ENCODE results near the gene PFKM. TPM values are rescaled to one million over a fixed set of nuclear protein-coding genes. Genes with fewer than 3 reads are reported as not detected.
"Not testable (repeated sequence)": the region's sequence is repeated elsewhere in the genome, so short reads cannot be mapped to it uniquely, and the experiment has no call there.

PFKM gene
- total RNA-seq, 1 donor = 4.3 TPM

DNA sequence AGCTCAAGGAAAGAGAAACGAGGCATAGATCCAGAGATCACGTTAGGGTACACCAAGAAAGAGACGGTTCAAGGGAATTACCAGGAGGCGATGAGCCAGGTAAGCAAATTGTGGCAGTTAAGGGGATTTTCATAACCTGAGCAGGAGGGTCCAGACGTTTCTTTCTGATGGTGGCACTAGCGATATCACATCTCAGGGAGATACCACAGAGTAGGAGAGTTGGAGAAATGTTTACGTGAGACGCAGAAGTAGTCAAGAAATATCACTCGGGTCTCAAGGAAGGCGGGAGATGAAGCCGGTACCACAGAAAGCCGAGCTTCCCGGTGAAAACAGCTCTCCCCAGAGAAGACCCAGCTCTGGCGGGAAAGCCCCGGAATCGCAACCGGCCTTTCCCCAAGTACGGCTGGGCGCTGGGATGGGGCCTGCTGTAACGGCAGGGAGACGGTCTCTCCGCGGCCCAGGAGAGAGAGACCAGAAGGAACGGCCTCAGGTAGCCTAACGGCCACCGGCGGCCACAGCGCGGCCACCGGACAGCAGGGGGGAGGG, 13.8 kb upstream of the PFKM start:
- H3K4me1 ChIP-seq (ENCODE audit: insufficient read depth, low read length) = peaks cover 21% of the 10 kb centered on the region
- H3K27me3 ChIP-seq (ENCODE audit: insufficient read depth, low read length) = no peaks in the 10 kb centered on the region
- no peaks in the 10 kb centered on the region for H3K9me3 ChIP-seq (ENCODE audit: low read depth, low read length)
- peak overlapping the region; percentile 81 for H3K4me3 ChIP-seq (ENCODE audit: low read length)

DNA sequence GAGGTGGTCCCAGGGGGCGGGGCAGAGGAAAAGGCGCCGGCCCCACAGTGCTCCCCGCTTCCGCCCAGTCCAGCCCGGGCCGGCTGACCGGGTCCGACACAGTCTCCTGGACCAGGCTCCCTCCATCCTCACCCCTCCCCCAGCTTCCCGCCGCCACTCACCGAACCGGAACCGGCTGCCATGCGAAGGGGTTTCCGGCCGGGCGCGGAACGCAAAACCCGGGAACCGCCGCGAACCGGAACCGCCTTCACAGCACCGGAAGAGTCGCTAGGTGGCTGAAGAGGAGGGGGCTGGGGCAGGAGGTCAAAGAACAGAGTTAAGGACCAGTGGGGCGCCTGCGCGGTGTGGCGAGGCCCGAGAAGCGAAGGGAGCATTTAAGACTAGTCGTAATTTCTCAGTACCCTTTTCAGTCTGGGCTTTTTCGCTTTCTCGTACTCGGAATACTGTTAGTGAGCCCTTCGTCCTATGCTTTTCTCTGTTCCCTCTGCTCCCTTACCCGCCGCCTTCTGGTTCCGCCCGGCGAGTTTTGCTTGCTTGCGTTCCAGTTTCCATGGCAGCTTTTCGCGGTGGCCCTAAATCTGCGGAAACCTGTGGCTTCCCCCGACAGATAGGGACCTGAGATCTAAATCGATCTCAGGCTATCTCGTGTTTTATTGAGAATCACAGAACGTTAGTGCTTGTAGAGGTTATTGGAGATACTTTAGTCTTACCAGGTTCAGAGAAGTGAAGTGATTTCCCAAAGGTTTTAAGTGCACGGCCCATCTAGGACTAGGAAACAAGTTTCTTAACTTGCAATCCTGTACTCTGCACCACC, 13.1 kb upstream of the PFKM start, which contains the start of gene SENP1:
TSS of gene SENP1 (minus strand) at position 213 of the 814 bp plus-strand sequence. CDS start 4,607 bp downstream, outside the sequence.
- no peaks in the 10 kb centered on the region for H3K9me3 ChIP-seq (ENCODE audit: low read depth, low read length)

GRCh38 chr12:48106681-48107613, 12.2 kb upstream of the PFKM start:
- no peaks in the 10 kb centered on the region for H3K9me3 ChIP-seq (ENCODE audit: low read depth, low read length)
- peaks cover 21% of the 10 kb centered on the region for H3K4me1 ChIP-seq (ENCODE audit: insufficient read depth, low read length)
- H3K4me3 ChIP-seq (ENCODE audit: low read length) = peak overlapping the region; percentile 81

More for the DNA sequence above, 13.1 kb upstream of the PFKM start, which contains the start of gene SENP1:
- peaks cover 21% of the 10 kb centered on the region for H3K4me1 ChIP-seq (ENCODE audit: insufficient read depth, low read length)
- H3K27me3 ChIP-seq (ENCODE audit: insufficient read depth, low read length) = no peaks in the 10 kb centered on the region
- peak within 1 kb of the TSS; percentile 81 for H3K4me3 ChIP-seq (ENCODE audit: low read length)

DNA sequence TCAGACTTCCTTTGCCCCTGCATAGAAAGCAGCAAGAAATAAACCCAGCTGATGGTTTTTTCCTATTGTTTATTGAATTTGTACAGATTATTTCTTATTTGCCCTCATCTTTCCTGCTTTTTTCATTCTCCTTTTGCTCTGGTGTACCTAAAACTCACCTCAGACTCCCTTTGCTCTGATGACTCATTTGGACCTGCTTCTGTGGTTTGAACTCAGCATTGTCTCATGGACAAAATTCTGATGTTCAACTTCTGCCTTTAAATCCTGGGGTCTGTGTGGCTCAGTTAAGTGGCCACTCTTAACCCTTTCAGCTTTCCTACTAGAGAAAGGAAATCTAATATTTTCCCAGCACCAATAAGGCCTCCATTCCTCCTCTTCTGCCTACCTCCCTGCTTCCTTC, 9.7 kb upstream of the PFKM start:
- Histone ChIP-seq H3K4me3 (ENCODE audit: low read length) (no peak overlapping the region), H3K27me3 (ENCODE audit: insufficient read depth, low read length) (no peaks in the 10 kb centered on the region), H3K9me3 (ENCODE audit: low read depth, low read length) (no peaks in the 10 kb centered on the region), H3K4me1 (ENCODE audit: insufficient read depth, low read length) (peaks cover 19% of the 10 kb centered on the region)

More at GRCh38 chr12:48106681-48107613, 12.2 kb upstream of the PFKM start:
- H3K27me3 ChIP-seq (ENCODE audit: insufficient read depth, low read length) = no peaks in the 10 kb centered on the region

DNA sequence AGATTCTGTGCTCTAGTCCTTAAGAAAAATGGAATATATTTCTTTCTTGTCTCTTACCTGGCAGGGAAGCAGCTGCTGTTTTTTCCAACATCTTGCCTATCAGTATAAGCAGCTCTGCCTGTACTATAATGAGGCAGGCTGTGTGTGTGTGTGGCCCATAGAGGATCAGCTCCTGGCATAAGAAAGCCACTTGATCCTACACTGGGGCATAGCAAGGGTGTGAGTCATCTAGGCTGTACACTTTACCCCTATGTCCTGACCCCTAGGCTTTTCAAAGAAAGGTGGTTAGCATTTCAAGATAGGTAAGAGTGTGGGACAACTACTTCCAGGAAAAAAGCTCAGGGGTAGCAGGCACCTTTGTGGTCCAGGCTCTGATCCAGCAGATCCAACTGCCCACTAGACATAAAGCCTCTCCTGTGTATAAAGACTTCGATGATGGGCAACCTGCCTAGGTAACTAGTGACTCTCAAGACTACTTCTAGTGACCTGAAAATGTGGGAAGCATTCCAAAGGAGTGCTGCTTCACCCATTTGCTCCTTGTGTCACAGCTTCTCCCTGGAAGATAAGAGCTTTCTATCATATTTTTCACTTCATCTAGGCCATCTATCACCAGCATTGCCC, 8.4 kb upstream of the PFKM start:
- H3K9me3 ChIP-seq (ENCODE audit: low read depth, low read length) = no peaks in the 10 kb centered on the region
- H3K4me3 ChIP-seq (ENCODE audit: low read length) = no peak overlapping the region
- H3K4me1 ChIP-seq (ENCODE audit: insufficient read depth, low read length) = peaks cover 13% of the 10 kb centered on the region
- no peaks in the 10 kb centered on the region for H3K27me3 ChIP-seq (ENCODE audit: insufficient read depth, low read length)

- peaks cover 11% of the 10 kb centered on the region for H3K4me1 ChIP-seq (ENCODE audit: insufficient read depth, low read length)
- H3K27me3 ChIP-seq (ENCODE audit: insufficient read depth, low read length); H3K9me3 ChIP-seq (ENCODE audit: low read depth, low read length); H3K4me3 ChIP-seq (ENCODE audit: low read length): not testable (repeated sequence)
These were observed 7.9 kb upstream of the PFKM start for GRCh38 chr12:48111312-48111693.

DNA sequence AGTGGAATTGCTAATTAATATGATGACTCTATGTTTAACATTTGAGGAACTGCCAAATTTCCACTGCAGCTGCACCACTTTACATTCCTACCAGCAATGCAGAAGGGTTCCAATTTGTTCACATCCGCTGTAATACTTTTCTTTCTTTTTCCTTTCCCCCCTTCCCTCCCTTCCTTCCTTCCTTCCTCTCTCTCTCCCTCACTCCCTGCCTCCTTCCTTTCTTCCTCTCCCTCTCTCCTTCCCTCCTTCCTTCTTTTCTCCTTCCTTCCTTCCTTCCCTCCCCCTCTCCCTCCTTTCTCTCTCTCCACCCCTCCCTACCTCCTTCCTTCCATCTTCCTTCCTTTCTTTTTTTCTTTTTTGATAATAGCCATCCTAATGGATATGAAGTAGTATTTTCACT, 3.2 kb upstream of the PFKM start:
- H3K27me3 ChIP-seq (ENCODE audit: insufficient read depth, low read length) = no peaks in the 10 kb centered on the region
- H3K4me3 ChIP-seq (ENCODE audit: low read length) = no peak overlapping the region
- H3K4me1 ChIP-seq (ENCODE audit: insufficient read depth, low read length) = peaks cover 14% of the 10 kb centered on the region
- H3K9me3 ChIP-seq (ENCODE audit: low read depth, low read length) = no peaks in the 10 kb centered on the region

- no peaks in the 10 kb centered on the region for H3K27me3 ChIP-seq (ENCODE audit: insufficient read depth, low read length)
- H3K4me3 ChIP-seq (ENCODE audit: low read length) = no peak overlapping the region
- H3K9me3 ChIP-seq (ENCODE audit: low read depth, low read length) = no peaks in the 10 kb centered on the region
- H3K4me1 ChIP-seq (ENCODE audit: insufficient read depth, low read length) = peaks cover 14% of the 10 kb centered on the region
These were observed 786 bp upstream of the PFKM start for GRCh38 chr12:48118284-48118871.

- H3K4me1 ChIP-seq (ENCODE audit: insufficient read depth, low read length) = peaks cover 14% of the 10 kb centered on the region
- no peaks in the 10 kb centered on the region for H3K27me3 ChIP-seq (ENCODE audit: insufficient read depth, low read length)
- peak overlapping the region; percentile 51 for H3K4me3 ChIP-seq (ENCODE audit: low read length)
- no peaks in the 10 kb centered on the region for H3K9me3 ChIP-seq (ENCODE audit: low read depth, low read length)
These were observed 651 bp downstream of the PFKM start for GRCh38 chr12:48119834-48120195.

DNA sequence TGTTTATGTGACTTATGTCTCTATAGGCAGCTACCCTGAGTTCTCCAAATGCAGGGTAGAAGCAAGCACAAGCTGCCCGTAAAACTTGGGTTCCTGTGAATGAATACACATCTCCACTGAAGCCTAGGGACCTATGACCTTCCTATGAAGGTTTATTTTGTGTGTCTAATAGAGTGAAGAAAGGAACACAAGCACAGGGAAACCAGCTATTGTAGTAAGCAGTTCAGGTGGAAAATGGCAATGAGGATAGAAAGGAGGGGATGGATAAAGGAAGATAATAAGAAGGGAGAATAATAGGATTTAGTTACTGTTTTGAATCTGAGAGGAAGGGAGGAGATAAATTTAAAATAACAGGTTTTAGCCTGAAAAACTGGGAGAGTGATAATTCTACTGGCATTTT, 2.4 kb downstream of the PFKM start:
- H3K4me1 ChIP-seq (ENCODE audit: insufficient read depth, low read length) = peaks cover 14% of the 10 kb centered on the region
- no peaks in the 10 kb centered on the region for H3K27me3 ChIP-seq (ENCODE audit: insufficient read depth, low read length)
- H3K9me3 ChIP-seq (ENCODE audit: low read depth, low read length) = no peaks in the 10 kb centered on the region
- no peak overlapping the region for H3K4me3 ChIP-seq (ENCODE audit: low read length)

DNA sequence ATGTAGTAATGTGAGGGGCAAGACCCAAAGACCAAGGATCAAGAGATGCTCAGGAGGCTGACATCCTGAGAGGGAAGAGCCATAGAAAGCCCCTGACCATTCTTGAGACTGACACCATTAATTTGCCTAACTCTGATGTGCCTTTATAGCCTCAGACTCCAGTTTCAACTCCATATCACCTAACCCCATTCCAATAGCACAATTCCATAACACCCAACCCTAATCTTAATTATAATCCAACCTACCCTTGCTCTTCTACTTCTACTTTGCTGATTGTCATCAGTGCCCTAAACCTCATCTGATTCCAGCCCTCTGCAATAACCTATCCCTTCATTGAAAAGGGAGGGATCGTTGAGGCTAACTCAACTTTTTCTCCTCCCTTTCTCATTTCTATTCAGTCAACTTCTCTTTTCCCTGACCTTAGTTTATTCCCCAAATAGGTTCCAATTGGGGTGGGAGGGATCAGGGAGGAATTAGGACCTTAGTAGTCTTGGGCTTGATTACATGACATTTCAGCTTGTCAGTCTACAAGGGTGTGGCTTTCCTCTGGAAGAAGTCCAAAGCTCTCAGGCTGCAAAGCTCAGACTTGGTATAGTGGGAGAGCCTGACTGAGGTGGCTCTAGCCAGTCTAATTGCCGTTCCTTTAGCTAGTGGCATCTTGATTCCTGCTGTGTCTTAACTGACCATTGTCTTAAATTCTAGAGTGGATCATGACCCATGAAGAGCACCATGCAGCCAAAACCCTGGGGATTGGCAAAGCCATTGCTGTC, 3.1 kb downstream of the PFKM start:
- Histone ChIP-seq H3K4me1 (ENCODE audit: insufficient read depth, low read length) (peaks cover 14% of the 10 kb centered on the region), H3K27me3 (ENCODE audit: insufficient read depth, low read length) (no peaks in the 10 kb centered on the region), H3K9me3 (ENCODE audit: low read depth, low read length) (no peaks in the 10 kb centered on the region), H3K4me3 (ENCODE audit: low read length) (no peak overlapping the region)

GRCh38 chr12:48123169-48123568, 4.0 kb downstream of the PFKM start:
- no peaks in the 10 kb centered on the region for H3K9me3 ChIP-seq (ENCODE audit: low read depth, low read length)
- H3K4me3 ChIP-seq (ENCODE audit: low read length) = no peak overlapping the region
- no peaks in the 10 kb centered on the region for H3K27me3 ChIP-seq (ENCODE audit: insufficient read depth, low read length)
- H3K4me1 ChIP-seq (ENCODE audit: insufficient read depth, low read length) = peaks cover 14% of the 10 kb centered on the region

DNA sequence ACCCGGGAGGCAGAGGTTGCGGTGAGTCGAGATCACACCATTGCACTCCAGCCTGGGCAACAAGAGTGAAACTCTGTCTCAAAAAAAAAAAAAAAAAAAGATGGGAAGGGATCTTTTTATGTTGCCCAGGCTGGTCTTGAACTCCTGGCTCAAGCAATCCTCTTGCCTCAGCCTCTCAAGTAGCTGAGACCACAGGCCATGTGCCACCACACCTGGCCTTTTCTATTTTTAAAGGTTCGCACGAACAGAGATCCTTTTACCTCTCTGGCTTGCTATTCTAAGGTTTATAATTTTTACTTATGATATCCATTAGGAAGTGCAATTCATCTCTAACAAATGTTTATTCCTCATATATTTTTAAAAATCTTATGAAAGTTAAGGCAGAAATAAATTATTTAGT, 6.4 kb downstream of the PFKM start:
- H3K27me3 ChIP-seq (ENCODE audit: insufficient read depth, low read length); H3K4me3 ChIP-seq (ENCODE audit: low read length); H3K4me1 ChIP-seq (ENCODE audit: insufficient read depth, low read length): not testable (repeated sequence)

DNA sequence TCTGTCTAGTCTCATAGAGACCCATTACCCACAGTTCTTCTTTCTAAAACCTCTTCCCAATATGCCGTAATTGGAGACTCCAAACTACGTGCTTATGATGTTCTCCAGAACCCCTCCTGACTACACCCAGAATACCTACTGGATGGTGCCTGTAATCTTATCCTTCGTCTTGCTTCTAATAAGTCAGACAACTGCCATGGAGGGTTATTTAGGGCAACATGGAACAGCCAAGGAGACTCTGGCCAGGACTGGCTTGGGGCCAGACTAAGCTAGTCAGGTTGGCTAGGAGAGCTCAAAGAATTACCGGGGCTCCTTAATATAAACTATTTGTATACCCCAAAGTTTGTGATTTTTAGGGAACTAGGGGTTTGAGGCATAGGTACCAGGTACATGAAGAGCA, 6.8 kb downstream of the PFKM start:
- H3K27me3 ChIP-seq (ENCODE audit: insufficient read depth, low read length) = no peaks in the 10 kb centered on the region
- H3K4me3 ChIP-seq (ENCODE audit: low read length) = no peak overlapping the region
- H3K9me3 ChIP-seq (ENCODE audit: low read depth, low read length) = no peaks in the 10 kb centered on the region
- no peaks in the 10 kb centered on the region for H3K4me1 ChIP-seq (ENCODE audit: insufficient read depth, low read length)

More for the DNA sequence above, 6.4 kb downstream of the PFKM start:
- not testable (repeated sequence) for H3K9me3 ChIP-seq (ENCODE audit: low read depth, low read length)

Data from mononuclear cell (primary cell).